ENCODE data around the gene TLR10. TPM values are rescaled to one million over a fixed set of nuclear protein-coding genes. Genes with fewer than 3 reads are reported as not detected.

Gene TLR10
- total and polyA plus RNA-seq, 3 donors from 2014 or later: 0.06 to 0.21 TPM; not detected in 1

DNA sequence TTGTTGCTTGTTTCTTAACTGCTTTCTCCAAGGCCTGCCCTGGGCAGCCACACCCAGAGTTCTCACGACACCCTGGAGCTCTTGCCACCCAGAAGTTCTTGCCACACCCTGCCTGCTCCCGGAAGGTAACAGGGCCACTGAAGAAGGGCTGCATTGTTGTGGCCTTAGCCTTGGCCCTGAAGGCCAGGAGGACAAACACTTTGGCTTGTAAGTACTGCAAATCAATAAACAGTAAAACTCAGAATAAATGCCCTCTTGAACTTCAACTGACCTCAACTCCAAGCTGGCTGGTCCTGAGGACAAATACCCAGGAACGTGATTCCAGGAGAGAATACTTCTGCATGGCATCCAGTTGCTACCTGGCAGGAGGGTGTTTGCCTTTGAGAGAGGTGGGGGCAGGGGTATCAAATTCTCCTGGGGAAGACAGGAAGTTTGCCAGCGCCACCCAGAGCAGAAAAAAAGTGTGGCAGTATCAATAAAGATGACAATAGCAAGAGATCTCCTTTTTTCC lies 54.1 kb downstream of the TLR10 start:
- no peaks in the 10 kb centered on the region for H3K27me3 ChIP-seq
- no peak overlapping the region for H3K4me3 ChIP-seq
- intact Hi-C loops (cut with DNase I; ENCODE audit: low total_unique reads): loop anchor here (10.0 kb wide), 1 partner anchor 544 kb away; no protein-coding TSS in a partner anchor
- H3K4me1 ChIP-seq: no peaks in the 10 kb centered on the region
- H3K36me3 ChIP-seq (ENCODE audit: low read depth, missing control alignments): no peaks in the 10 kb centered on the region
- DNase-seq: no peak
- TF ChIP-seq POLR2A (IDR thresholded peaks at IDR 0.05): no peak
- TF ChIP-seq, protein P1, sequence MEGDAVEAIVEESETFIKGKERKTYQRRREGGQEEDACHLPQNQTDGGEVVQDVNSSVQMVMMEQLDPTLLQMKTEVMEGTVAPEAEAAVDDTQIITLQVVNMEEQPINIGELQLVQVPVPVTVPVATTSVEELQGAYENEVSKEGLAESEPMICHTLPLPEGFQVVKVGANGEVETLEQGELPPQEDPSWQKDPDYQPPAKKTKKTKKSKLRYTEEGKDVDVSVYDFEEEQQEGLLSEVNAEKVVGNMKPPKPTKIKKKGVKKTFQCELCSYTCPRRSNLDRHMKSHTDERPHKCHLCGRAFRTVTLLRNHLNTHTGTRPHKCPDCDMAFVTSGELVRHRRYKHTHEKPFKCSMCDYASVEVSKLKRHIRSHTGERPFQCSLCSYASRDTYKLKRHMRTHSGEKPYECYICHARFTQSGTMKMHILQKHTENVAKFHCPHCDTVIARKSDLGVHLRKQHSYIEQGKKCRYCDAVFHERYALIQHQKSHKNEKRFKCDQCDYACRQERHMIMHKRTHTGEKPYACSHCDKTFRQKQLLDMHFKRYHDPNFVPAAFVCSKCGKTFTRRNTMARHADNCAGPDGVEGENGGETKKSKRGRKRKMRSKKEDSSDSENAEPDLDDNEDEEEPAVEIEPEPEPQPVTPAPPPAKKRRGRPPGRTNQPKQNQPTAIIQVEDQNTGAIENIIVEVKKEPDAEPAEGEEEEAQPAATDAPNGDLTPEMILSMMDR (IDR thresholded peaks at IDR 0.05): no peak
- 69 to 74% methylated on average over 4 of the region's 4 CpGs for WGBS, 2 donors
- no peaks in the 10 kb centered on the region for H3K9me3 ChIP-seq
- no peak overlapping the region for H3K27ac ChIP-seq

- no peak overlapping the region for H3K27ac ChIP-seq
- no peak overlapping the region for H3K4me3 ChIP-seq
- WGBS, 2 donors: 92 to 94% methylated on average over 3 of the region's 3 CpGs
- H3K9me3 ChIP-seq: no peaks in the 10 kb centered on the region
- no peaks in the 10 kb centered on the region for H3K4me1 ChIP-seq
- no peak for DNase-seq
- no peaks in the 10 kb centered on the region for H3K36me3 ChIP-seq (ENCODE audit: low read depth, missing control alignments)
- H3K27me3 ChIP-seq: no peaks in the 10 kb centered on the region
- TF ChIP-seq, protein P1 (IDR thresholded peaks at IDR 0.05): no peak
- TF ChIP-seq POLR2A (IDR thresholded peaks at IDR 0.05): no peak
- intact Hi-C loops (cut with DNase I; ENCODE audit: low total_unique reads): loop anchor here (10.0 kb wide), 1 partner anchor 540 kb away; no protein-coding TSS in a partner anchor
Measured at GRCh38 chr4:38724475-38724808, 58.3 kb downstream of the TLR10 start.

DNA sequence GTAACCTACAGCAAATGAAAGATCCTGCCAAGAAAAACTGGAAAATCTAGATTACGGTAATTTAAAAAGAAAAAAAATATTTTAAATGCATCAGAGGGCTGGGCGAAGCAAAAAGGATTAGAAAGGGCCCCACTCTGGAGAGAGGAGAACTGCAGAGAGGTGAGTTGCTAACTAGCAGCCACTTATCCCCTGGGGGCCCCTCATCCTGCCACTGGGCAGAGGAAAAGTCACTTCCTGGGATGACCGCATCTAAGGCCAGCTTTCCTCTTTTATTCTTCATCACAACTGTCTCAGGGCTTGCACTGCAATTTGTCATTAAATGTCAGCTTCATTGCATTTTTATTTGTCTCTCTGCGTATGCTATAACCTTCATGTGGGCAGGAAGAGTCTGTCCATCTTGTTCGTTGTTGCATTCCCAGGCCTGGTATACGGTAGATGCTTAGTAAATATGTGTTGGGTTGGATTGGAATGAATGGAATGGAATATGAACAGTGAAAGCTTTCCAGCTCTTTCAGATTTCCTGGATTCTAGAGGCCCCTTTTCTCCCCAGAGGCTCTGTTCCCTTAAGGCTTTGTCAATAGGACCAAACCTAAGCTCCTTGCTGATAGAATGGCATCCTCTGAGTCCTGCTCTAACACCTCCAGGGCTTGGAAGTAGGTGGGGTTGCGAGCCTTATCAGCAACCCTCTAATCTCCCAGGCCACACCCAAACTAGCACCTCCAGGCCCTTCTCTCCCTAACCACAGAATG lies 58.9 kb downstream of the TLR10 start:
- H3K27me3 ChIP-seq: no peaks in the 10 kb centered on the region
- no peaks in the 10 kb centered on the region for H3K36me3 ChIP-seq (ENCODE audit: low read depth, missing control alignments)
- no peaks in the 10 kb centered on the region for H3K4me1 ChIP-seq
- intact Hi-C loops (cut with DNase I; ENCODE audit: low total_unique reads): loop anchor here (10.0 kb wide), 1 partner anchor 539 kb away; no protein-coding TSS in a partner anchor
- no peak overlapping the region for H3K4me3 ChIP-seq
- no peak for TF ChIP-seq POLR2A (IDR thresholded peaks at IDR 0.05)
- TF ChIP-seq, protein P1 (IDR thresholded peaks at IDR 0.05): no peak
- DNase-seq: no peak
- H3K27ac ChIP-seq: no peak overlapping the region
- 79 to 87% methylated on average over 7 of the region's 7 CpGs for WGBS, 2 donors
- no peaks in the 10 kb centered on the region for H3K9me3 ChIP-seq

DNA sequence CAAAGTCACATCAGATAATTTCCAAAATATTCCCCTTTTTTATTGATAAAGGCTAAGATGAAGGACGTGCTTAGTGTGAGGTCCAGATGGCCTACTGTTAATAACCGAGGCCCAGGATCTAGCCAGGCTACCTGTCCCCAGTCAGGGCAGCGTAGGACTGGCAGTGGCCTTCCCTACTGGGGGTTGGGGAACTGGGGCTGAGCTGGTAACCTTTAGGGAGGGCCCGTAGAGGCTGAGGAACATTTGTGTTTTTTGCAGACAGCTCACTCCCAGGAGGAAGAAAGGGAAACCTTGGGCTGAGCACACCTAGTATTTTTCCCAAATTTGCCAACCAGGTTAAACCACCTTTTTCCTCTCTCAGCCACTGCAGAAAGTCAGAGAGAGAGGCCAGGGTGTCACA lies 59.7 kb downstream of the TLR10 start:
- Histone ChIP-seq H3K9me3 (no peaks in the 10 kb centered on the region), H3K27me3 (no peaks in the 10 kb centered on the region), H3K4me1 (no peaks in the 10 kb centered on the region), H3K4me3 (no peak overlapping the region), H3K36me3 (ENCODE audit: low read depth, missing control alignments) (no peaks in the 10 kb centered on the region), H3K27ac (no peak overlapping the region)
- WGBS, 2 donors: 80 to 83% methylated on average over 4 of the region's 4 CpGs
- TF ChIP-seq POLR2A (IDR thresholded peaks at IDR 0.05): no peak
- TF ChIP-seq, protein P1 (IDR thresholded peaks at IDR 0.05): no peak
- DNase-seq: no peak
- intact Hi-C loops (cut with DNase I; ENCODE audit: low total_unique reads): loop anchor here (10.0 kb wide), 1 partner anchor 538 kb away; no protein-coding TSS in a partner anchor

Small RNA genes within 50 kb of the gene (small RNA-seq; reads per million reads assigned to genes)
- gene RNA5SP158: 0 reads per million in 2 donors

Other genes with a start within 250 kb of the TLR10 start
- gene KLF3, start 118.8 kb downstream of the TLR10 start, total RNA-seq: 10 to 100 TPM; 21.2 to 24.6 TPM
- 16.4 TPM for gene KLF3, start 118.8 kb downstream of the TLR10 start, polyA plus RNA-seq (ENCODE audit: insufficient read depth, low read depth, low replicate concordance)
- gene TLR1, start 21.8 kb upstream of the TLR10 start, total RNA-seq: 1 to 10 TPM; 2.8 to 5.5 TPM
- 2.8 TPM for gene TLR1, start 21.8 kb upstream of the TLR10 start, polyA plus RNA-seq (ENCODE audit: insufficient read depth, low read depth, low replicate concordance)
- gene TLR6, start 73.8 kb upstream of the TLR10 start, total RNA-seq: 1 to 10 TPM in 1 of 2 donors, under 1 TPM in 1; 0.47 to 1.2 TPM
- gene TLR6, start 73.8 kb upstream of the TLR10 start, polyA plus RNA-seq (ENCODE audit: insufficient read depth, low read depth, low replicate concordance): 1.8 TPM
- gene FAM114A1, start 84.8 kb upstream of the TLR10 start, total RNA-seq: 10 to 100 TPM; 76.5 to 96.2 TPM
- 30.9 TPM for gene FAM114A1, start 84.8 kb upstream of the TLR10 start, polyA plus RNA-seq (ENCODE audit: insufficient read depth, low read depth, low replicate concordance)
- gene TMEM156, start 249.4 kb upstream of the TLR10 start, total RNA-seq: not detected
- gene TMEM156, start 249.4 kb upstream of the TLR10 start, polyA plus RNA-seq (ENCODE audit: insufficient read depth, low read depth, low replicate concordance): 0.86 TPM

All from testis (tissue), 3 donors.